Urinary bladder (tissue), 4 donors: ENCODE results near the gene CC2D1A. TPM values are rescaled to one million over a fixed set of nuclear protein-coding genes. Genes with fewer than 3 reads are reported as not detected.

ENCODE experiments used
- DNase-seq: peaks from one replicate; pipeline ENCODE4 v3.0.0-alpha.2; 2015; ENCODE audit errors: extremely low spot score
- H3K27ac ChIP-seq: one replicate; pipeline ENCODE4 v1.5.1; 2013; ENCODE audit warnings: low read depth, mild to moderate bottlenecking, moderate library complexity
- H3K36me3 ChIP-seq: one replicate; pipeline ENCODE4 v1.6.1; 2013; ENCODE audit warnings: mild to moderate bottlenecking, moderate library complexity; ENCODE audit not compliant: insufficient read depth
- H3K4me1 ChIP-seq: one replicate; pipeline ENCODE4 v1.6.1; 2013; ENCODE audit warnings: mild to moderate bottlenecking, moderate library complexity; ENCODE audit not compliant: insufficient read depth
- H3K4me3 ChIP-seq: one replicate; pipeline ENCODE4 v1.5.1; 2013; ENCODE audit warnings: low read depth, low read length
- WGBS: extraction: QIAGEN DNeasy Blood & Tissue Kit; methylation state at CpG from one replicate; pipeline ENCODE4 v1.1.7; 2013; 5-methylcytosine and 5-hydroxymethylcytosine counted together
- polyA plus RNA-seq: library from polyadenylated mRNA; stranded (reverse); fragments of 200-250 nt; gene quantifications from one replicate; pipeline ENCODE4 v1.2.3, GENCODE V29; 2013
- total RNA-seq: library from RNA; depleted of rRNA; stranded (reverse); fragments of >200 nt; gene quantifications from one replicate; pipeline ENCODE4 v1.2.3, GENCODE V29; 2014
- donor health status: healthy with polysubstance abuse.
- donor health status: healthy.

Gene CC2D1A
- total and polyA plus RNA-seq, 2 donors, result 7.3 to 25.8 TPM

DNA sequence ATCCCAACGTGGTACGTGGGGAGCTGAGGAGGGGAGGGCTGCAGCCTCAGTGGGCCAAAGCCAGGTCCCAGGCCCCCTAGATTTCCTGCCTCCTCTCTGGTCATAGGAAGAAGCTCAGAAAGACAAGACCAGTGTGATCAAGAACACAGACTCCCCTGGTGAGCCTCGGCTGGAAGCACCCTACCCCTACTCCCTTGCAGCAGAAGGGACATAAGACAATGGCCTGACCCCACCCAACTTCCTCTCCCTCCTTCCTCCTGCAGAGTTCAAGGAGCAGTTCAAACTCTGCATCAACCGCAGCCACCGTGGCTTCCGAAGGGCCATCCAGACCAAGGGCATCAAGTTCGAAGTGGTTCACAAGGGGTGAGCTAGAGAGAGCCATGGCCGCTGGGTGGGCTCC, 20.7 kb downstream of the CC2D1A start:
- WGBS, result 84% methylated on average over 8 of the region's 8 CpGs
- H3K4me1 ChIP-seq, result no peaks in the 10 kb centered on the region
- H3K36me3 ChIP-seq, result peaks cover 9% of the 10 kb centered on the region
- H3K4me3 ChIP-seq, result no peak overlapping the region
- no peak overlapping the region for H3K27ac ChIP-seq
- DNase-seq, result no peak

- Histone ChIP-seq H3K4me3 (no peak overlapping the region), H3K4me1 (no peaks in the 10 kb centered on the region), H3K36me3 (peaks cover 6% of the 10 kb centered on the region), H3K27ac (no peak overlapping the region)
- WGBS, result 82% methylated on average over 12 of the region's 12 CpGs
- DNase-seq, result no peak
Observed at GRCh38 chr19:13929340-13929739, 23.3 kb downstream of the CC2D1A start.

DNA sequence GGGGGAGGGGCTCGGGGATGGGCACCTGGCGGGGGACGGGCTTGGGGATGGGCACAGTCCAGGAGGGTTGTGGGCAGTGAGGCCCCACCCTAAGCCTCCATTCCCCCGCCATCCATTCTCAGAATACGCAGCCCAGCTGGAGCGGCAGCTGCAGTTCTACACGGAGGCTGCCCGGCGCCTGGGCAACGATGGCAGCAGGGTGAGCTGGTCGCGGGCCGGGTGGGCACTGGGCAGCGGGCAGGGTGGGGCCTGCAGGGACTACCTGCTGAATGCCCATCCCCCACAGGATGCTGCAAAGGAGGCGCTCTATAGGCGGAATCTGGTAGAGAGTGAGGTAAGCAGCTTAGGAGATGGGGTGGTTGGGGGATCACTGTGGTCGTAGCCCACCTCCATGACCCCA, 24.0 kb downstream of the CC2D1A start:
- 90% methylated on average over 17 of the region's 17 CpGs for WGBS
- Histone ChIP-seq H3K4me1 (no peaks in the 10 kb centered on the region), H3K4me3 (no peak overlapping the region), H3K36me3 (peaks cover 6% of the 10 kb centered on the region), H3K27ac (no peak overlapping the region)
- no peak for DNase-seq

- Histone ChIP-seq H3K4me1 (no peaks in the 10 kb centered on the region), H3K36me3 (peaks cover 6% of the 10 kb centered on the region), H3K4me3 (no peak overlapping the region), H3K27ac (no peak overlapping the region)
- WGBS, result 83% methylated on average over 17 of the region's 17 CpGs
- no peak for DNase-seq
Observed at GRCh38 chr19:13930402-13930801, 24.4 kb downstream of the CC2D1A start.

DNA sequence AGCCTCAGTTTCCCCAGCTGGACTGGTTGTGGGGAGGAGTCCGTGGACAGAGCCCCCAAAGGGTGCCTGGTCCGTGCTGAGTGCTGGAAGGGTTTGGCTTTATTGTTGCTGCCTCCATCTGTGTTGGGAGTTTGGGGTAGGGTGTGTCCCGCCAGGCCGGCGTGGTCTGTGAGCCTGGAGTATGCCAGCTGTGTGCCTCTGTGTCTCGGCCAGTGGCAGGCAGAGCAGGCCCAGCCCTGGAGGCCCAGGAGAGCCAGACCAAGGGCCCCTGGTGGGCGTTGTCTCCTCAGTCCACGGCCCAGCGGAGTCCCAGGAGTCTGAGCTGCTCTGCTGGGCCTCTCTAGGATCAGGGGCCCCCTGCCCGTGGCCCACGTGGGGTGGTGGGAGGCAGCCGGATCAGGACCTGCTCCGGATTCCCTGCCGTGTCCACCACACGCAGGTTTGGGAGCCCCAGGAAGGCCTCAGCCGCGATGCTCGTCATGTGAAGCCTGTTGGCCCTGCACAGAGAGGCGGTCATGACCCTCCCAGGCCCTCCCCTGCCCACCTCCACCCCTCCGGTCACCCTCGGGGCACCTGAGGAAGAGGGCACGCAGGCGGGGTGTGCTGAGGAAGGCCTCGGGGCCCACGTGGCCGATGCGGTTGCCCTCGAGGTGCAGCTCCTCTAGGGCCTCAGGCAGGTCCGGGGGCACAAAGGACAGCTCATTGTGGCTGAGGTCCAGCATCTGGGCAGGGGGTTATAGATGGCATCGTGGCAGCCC, 25.6 kb downstream of the CC2D1A start:
- no peak overlapping the region for H3K27ac ChIP-seq
- WGBS, result 85% methylated on average over 30 of the region's 30 CpGs

DNA sequence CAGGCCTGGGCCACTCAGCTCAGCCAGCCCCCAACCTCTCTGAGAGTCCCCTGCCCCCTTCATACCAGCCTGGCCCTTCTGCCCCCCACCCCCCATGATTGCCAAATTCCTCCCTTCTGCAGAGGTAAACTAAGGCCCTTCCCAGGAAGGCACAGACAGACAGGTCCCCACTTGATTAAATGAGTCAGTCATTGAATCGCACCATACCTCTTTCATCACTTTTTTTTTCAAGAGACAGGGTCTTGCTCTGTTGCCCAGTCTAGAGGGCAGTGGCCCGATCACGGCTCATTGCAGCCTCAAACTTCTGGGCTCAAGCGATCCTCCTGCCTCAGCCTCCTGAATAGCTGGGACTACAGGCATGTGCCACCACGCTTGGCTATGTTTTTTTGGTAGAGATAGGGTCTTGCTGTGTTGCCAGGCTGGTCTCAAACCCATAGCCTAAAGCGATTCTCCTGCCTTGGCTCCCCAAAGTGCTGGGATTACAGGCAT, 26.2 kb downstream of the CC2D1A start:
- peaks cover 6% of the 10 kb centered on the region for H3K36me3 ChIP-seq
- no peak for DNase-seq
- no peak overlapping the region for H3K27ac ChIP-seq
- H3K4me1 ChIP-seq, result no peaks in the 10 kb centered on the region
- H3K4me3 ChIP-seq, result no peak overlapping the region
- WGBS, result 93% methylated on average over 6 of the region's 6 CpGs

More for the DNA sequence above, 25.6 kb downstream of the CC2D1A start:
- Histone ChIP-seq H3K4me1 (no peaks in the 10 kb centered on the region), H3K4me3 (no peak overlapping the region), H3K36me3 (peaks cover 6% of the 10 kb centered on the region)
- no peak for DNase-seq

DNA sequence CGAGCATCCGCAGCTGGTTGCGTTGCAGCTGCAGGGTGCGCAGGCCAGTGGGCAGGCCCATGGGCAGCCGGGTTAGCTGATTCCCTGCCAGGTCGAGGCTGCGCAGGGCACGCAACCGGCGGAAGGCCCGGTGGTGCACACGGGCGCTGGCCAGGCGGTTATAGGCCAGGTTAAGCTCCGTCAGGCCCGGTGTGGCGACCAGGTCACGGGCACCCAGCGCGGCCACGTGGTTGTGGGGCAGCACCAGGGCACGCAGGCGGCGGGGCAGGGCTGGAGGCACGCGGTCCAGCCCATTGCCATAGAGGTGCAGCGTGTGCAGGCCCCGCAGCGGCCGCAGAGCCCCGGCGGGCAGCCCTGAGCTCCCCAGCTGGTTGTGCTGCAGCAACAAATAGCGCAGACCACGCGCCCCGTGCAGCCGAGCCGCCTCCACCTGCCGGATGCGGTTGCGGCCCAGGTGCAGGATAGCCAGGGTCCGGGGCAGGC, 27.0 kb downstream of the CC2D1A start:
- Histone ChIP-seq H3K36me3 (peaks cover 3% of the 10 kb centered on the region), H3K4me1 (no peaks in the 10 kb centered on the region), H3K27ac (no peak overlapping the region), H3K4me3 (no peak overlapping the region)
- no peak for DNase-seq
- WGBS, result 90% methylated on average over 42 of the region's 42 CpGs

DNA sequence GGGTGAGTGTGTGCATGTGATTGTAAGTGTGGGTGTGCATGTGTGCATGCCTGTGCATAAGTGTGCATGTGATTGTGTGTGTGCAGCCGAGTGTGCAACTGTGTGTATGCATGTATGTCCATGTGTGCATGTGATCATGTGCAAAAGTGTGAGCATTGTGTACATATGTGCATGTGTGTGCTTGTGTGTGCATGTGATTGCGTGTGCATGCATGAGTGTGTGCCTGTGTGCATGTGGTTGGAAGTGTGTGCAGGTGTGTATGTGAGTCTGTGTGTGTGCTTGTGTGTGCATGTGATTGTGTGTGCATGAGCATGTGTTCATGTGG, 28.7 kb downstream of the CC2D1A start:
- Histone ChIP-seq H3K27ac (no peak overlapping the region), H3K4me3 (no peak overlapping the region), H3K36me3 (peaks cover 2% of the 10 kb centered on the region), H3K4me1 (no peaks in the 10 kb centered on the region)
- no peak for DNase-seq
- 93% methylated on average over 2 of the region's 2 CpGs for WGBS

GRCh38 chr19:13935765-13936510, 29.9 kb downstream of the CC2D1A start:
- Histone ChIP-seq H3K27ac (no peak overlapping the region), H3K4me1 (no peaks in the 10 kb centered on the region), H3K4me3 (no peak overlapping the region), H3K36me3 (no peaks in the 10 kb centered on the region)
- WGBS, result 68% methylated on average over 22 of the region's 22 CpGs
- DNase-seq, result no peak

DNA sequence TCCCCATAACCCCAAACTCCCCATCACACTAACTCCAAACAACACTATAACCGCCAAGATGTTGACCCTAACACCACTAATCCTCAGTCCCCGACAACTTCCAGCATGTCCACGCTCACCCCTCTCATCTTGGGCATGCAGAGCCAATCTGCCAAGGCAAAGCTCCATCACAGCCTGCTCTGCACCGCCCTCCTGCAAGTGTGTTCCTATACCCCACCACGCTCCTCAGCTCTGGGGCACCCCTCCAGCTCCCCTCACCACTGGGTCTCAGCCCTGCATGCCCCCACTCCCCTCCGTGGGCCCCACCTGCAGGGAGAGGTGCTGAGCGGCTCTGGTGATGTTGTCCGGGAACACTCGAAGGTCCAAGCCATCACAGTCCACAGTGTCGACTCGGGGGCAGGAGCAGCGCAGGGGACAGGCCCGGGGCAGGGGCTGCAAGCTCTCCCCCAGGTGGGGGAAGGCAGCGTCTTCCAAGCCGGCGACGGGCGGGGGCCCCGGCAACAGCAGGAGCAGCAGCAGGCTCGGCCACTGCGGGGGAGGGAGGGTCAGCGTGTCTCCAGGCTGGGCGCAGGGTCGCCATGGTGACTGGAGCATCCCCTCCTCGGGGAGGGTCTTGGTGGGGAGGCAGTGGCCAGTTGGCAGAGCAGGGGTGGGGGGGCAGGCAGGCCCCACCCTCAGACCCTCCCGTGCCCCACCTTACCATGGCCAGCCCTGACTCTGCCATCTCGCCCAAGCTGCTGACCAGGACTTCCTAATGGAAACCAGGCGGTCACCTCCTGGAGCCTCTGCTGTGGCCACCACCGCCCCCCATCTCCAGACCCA, 31.7 kb downstream of the CC2D1A start:
- Histone ChIP-seq H3K4me1 (no peaks in the 10 kb centered on the region), H3K4me3 (peak overlapping the region; percentile 34), H3K36me3 (no peaks in the 10 kb centered on the region), H3K27ac (no peak overlapping the region)
- 8% methylated on average over 29 of the region's 29 CpGs for WGBS
- no peak for DNase-seq

GRCh38 chr19:13938301-13939064, 32.5 kb downstream of the CC2D1A start, which contains the start of gene PODNL1:
PODNL1 (minus strand) TSS chr19:13938417; CDS start chr19:13938181, 236 bp downstream.
- WGBS, result 18% methylated on average over 21 of the region's 21 CpGs
- no peak for DNase-seq
- Histone ChIP-seq H3K4me3 (peak within 1 kb of the TSS; percentile 34), H3K36me3 (no peaks in the 10 kb centered on the region), H3K4me1 (no peaks in the 10 kb centered on the region), H3K27ac (no peak within 1 kb of the TSS)

- no peak for DNase-seq
- Histone ChIP-seq H3K4me1 (no peaks in the 10 kb centered on the region), H3K27ac (no peak overlapping the region), H3K4me3 (no peak overlapping the region), H3K36me3 (no peaks in the 10 kb centered on the region)
- WGBS, result 98% methylated on average over 1 of the region's 1 CpG
Observed at GRCh38 chr19:13942023-13942684, 36.2 kb downstream of the CC2D1A start.
